Uterus (tissue), 2 donors: ENCODE data around the gene BBLN.

Source experiments
- POLR2A ChIP-seq, 2 donors: fragments of 450-650 bp; IDR thresholded peaks; one replicate each; pipeline ENCODE4 v1.6.1; 2016; ENCODE audit warnings: antibody characterized with exemption in 2 of 2, mild to moderate bottlenecking in 1 of 2, moderate library complexity in 1 of 2
- TF ChIP-seq, protein P1 (sequence below), 4 experiments: fragments of 200-600 bp in 2 of 4; fragments of 450-650 bp in 2 of 4; sonication (generic) in 2 of 4; IDR thresholded peaks; one replicate each; pipeline ENCODE4 v1.5.1; 2016 to 2019; ENCODE audit warnings: antibody characterized with exemption in 4 of 4, mild to moderate bottlenecking in 2 of 4, moderate library complexity in 1 of 4

DNA sequence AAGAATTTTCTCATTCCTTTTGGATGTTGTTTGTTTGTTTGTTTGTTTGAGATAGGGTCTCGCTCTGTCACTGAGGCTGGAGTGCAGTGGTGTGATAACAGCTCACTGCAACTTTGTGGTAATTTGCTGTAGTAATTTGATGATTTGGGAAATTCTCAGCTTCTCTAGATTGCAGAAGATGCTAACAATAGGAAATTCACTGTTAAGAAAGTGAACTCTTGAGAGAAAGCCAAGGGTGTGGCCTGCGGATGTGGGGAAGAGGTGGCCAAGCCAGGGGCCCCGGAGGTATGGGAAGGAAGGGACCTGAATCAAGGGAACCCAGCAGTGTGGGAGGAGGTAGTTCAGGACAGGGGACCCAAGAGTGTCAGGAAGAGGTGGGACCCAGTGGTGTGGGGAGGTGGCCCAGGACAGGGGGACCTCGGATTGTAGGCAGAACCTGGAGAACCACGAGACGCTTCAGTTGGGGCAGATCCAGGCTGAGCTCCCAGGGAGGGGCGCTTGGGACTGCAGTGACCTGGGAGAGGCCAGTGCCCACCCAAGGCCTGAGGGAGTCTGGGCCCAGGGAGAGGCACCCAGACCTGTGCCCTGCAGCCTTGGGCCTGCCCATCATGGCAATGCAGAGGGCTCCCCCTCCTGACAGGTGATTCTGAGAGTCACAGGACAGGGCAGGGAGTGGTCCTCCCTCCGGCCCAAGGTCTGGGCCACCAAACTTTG lies 16.4 kb upstream of the BBLN start:
- TF ChIP-seq, protein P1, sequence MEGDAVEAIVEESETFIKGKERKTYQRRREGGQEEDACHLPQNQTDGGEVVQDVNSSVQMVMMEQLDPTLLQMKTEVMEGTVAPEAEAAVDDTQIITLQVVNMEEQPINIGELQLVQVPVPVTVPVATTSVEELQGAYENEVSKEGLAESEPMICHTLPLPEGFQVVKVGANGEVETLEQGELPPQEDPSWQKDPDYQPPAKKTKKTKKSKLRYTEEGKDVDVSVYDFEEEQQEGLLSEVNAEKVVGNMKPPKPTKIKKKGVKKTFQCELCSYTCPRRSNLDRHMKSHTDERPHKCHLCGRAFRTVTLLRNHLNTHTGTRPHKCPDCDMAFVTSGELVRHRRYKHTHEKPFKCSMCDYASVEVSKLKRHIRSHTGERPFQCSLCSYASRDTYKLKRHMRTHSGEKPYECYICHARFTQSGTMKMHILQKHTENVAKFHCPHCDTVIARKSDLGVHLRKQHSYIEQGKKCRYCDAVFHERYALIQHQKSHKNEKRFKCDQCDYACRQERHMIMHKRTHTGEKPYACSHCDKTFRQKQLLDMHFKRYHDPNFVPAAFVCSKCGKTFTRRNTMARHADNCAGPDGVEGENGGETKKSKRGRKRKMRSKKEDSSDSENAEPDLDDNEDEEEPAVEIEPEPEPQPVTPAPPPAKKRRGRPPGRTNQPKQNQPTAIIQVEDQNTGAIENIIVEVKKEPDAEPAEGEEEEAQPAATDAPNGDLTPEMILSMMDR (IDR thresholded peaks at IDR 0.05), result no peak
- no peak for TF ChIP-seq POLR2A (IDR thresholded peaks at IDR 0.05)
